DND-41 (cell line): ENCODE measurements around the gene KRT86.

Experiments used
- EZH2 ChIP-seq: IDR thresholded peaks from 3 replicates; pipeline ENCODE4 v1.6.1; 2012; ENCODE audit warnings: borderline replicate concordance, low read depth, mild to moderate bottlenecking, moderate library complexity, low read length, inconsistent platforms; ENCODE audit not compliant: severe bottlenecking
- TF ChIP-seq, protein P1 (sequence below): IDR thresholded peaks from 2 replicates; pipeline ENCODE4 v1.5.1; 2012; ENCODE audit warnings: borderline replicate concordance, low read length, moderate library complexity, mild to moderate bottlenecking; ENCODE audit not compliant: poor library complexity, severe bottlenecking; ENCODE audit errors: extremely low read depth

DNA sequence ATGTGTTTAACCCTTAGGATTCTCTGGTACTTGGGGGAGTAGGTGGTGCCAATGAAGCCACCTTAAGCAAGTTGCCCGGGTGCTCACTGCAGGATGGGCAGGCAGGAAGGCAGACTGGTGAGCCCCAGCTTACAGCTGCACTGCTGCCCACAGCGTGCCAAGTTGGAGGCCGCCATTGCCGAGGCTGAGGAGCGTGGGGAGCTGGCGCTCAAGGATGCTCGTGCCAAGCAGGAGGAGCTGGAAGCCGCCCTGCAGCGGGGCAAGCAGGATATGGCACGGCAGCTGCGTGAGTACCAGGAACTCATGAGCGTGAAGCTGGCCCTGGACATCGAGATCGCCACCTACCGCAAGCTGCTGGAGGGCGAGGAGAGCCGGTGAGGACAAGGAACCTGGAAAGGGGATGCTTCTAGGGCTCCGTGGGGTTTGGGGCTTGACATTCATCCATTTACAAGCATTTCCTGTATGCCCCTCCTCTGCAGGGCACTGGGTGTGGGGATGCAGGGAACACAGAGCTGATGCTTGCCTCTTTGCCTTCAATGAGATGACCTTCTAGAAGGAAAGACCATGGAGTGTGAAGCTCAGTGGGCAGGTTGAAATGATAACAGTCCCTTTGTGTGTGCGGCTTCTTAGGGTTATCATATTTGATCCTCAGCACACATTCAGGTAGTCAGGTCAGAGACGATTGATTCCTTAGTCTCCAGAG lies 29.0 kb upstream of the KRT86 start:
- TF ChIP-seq, protein P1, sequence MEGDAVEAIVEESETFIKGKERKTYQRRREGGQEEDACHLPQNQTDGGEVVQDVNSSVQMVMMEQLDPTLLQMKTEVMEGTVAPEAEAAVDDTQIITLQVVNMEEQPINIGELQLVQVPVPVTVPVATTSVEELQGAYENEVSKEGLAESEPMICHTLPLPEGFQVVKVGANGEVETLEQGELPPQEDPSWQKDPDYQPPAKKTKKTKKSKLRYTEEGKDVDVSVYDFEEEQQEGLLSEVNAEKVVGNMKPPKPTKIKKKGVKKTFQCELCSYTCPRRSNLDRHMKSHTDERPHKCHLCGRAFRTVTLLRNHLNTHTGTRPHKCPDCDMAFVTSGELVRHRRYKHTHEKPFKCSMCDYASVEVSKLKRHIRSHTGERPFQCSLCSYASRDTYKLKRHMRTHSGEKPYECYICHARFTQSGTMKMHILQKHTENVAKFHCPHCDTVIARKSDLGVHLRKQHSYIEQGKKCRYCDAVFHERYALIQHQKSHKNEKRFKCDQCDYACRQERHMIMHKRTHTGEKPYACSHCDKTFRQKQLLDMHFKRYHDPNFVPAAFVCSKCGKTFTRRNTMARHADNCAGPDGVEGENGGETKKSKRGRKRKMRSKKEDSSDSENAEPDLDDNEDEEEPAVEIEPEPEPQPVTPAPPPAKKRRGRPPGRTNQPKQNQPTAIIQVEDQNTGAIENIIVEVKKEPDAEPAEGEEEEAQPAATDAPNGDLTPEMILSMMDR, result no peak
- no peak for TF ChIP-seq EZH2
